ENCODE measurements around the gene ELL. TPM values are rescaled to one million over a fixed set of nuclear protein-coding genes. Genes with fewer than 3 reads are reported as not detected.

The ELL gene
- total RNA-seq, 1 experiment from 2014 or later, result 17.0 TPM

DNA sequence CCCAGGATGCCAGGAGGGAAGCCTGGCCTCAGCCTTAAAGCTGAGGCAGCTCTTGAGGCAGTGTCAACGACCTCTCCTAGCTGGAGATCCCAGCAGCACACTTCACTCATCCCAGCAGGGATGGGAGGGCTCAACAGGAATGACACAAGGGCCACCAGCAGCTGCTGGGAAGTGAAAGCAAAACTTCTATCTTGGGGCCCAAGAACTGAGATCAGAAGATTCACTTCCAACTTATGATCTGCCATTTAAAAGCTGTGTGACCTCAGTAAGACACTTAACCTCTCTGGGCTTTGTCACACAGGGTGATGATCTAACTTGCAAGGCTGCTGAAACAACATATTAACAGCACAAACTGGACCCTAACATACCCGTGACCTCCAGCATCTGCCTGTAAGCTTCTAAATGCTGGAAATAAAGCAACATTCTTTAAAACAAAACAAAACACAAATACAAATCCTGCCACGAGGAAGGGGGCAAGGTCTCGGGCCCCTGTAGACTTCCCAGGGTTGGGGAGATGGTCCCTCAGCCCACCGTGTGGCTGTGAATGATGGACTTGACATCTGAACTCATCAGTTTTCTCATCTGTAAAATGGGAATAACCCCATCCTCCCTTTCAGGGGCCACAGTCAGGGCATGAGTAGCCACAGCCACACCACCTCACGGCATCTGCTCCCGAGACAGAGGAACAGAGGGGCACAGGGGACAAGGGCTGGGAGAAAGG is 22.7 kb downstream of the ELL start:
- Histone ChIP-seq H2AK5ac (ENCODE audit: insufficient read length, low read length) (no peak overlapping the region), H2AFZ (ENCODE audit: low read length) (no peak overlapping the region), H3K27me3 (ENCODE audit: insufficient read depth, low read length) (no peaks in the 10 kb centered on the region), H4K8ac (replicated peaks; ENCODE audit: insufficient read length, low read depth, low read length) (no peak overlapping the region), H3K79me2 (ENCODE audit: insufficient read depth, low read length) (peaks cover 2% of the 10 kb centered on the region; the same call in 1 of the 2 replicates), H3K79me1 (ENCODE audit: insufficient read depth, low read depth, low read length, poor library complexity, severe bottlenecking) (peaks cover 3% of the 10 kb centered on the region), H4K20me1 (ENCODE audit: control insufficient read depth, insufficient read depth, insufficient read length) (peaks cover 3% of the 10 kb centered on the region), H4K91ac (ENCODE audit: insufficient read length, low read depth, low read length) (no peak overlapping the region), H3K23me2 (ENCODE audit: insufficient read length, low read depth, low read length, poor library complexity, severe bottlenecking) (no peaks in the 10 kb centered on the region), H3T11ph (ENCODE audit: low read length) (no peak overlapping the region), H3K56ac (ENCODE audit: insufficient read length, low read depth, low read length) (no peak overlapping the region), H3K4me2 (ENCODE audit: insufficient read depth, insufficient read length, low read length) (no peak overlapping the region), H3K9ac (ENCODE audit: extremely low read depth, insufficient read length, low read length) (no peak overlapping the region), H2BK20ac (ENCODE audit: low read depth, low read length, poor library complexity, severe bottlenecking) (no peak overlapping the region), H3K4me1 (ENCODE audit: insufficient read depth, low read length) (0 out of 2 replicates have a peak, but pooled peaks cover 2% of the 10 kb centered on the region), H4K5ac (ENCODE audit: insufficient read length, low read depth, low read length) (no peak overlapping the region), H3K27ac (ENCODE audit: insufficient read length, low read depth, low read length) (no peak overlapping the region), H2BK120ac (ENCODE audit: low read depth, low read length, poor library complexity, severe bottlenecking) (no peak overlapping the region), H3K4ac (ENCODE audit: low read depth, low read length) (no peak overlapping the region), H3K23ac (ENCODE audit: insufficient read length, low read depth, low read length) (no peak overlapping the region), H2BK5ac (ENCODE audit: insufficient read length, low read length) (no peak overlapping the region), H2BK15ac (ENCODE audit: low read depth, low read length) (no peak overlapping the region), H2BK12ac (ENCODE audit: insufficient read length, low read depth, low read length) (no peak overlapping the region), H3K14ac (ENCODE audit: insufficient read depth, low read length) (no peak overlapping the region), H3K9me3 (ENCODE audit: control insufficient read depth, low read depth, low read length) (no peaks in the 10 kb centered on the region), H3K18ac (ENCODE audit: insufficient read length, low read depth, low read length) (no peak overlapping the region)
- no peak for DNase-seq
- no peaks in the 10 kb centered on the region; the same call in 1 of the 2 replicates for H3K27me3 Mint-ChIP-seq (ENCODE audit: low read depth)
- H3K9me3 Mint-ChIP-seq, result no peaks in the 10 kb centered on the region
- H3K4me1 Mint-ChIP-seq, result peaks cover 19 to 21% of the 10 kb centered on the region in 2 experiments; a peak in 3 of 4 replicates
- no peak overlapping the region for H3K4me3 Mint-ChIP-seq
- no peak overlapping the region for H3K27ac Mint-ChIP-seq
- WGBS (ENCODE audit: extremely low coverage, insufficient read length, low lambda C conversion rate), result no CpG with 5 or more reads among the region's 7 CpGs
- no peak for TF ChIP-seq CTCF (conservative IDR thresholded peaks at IDR 0.05)
- no peaks in the 10 kb centered on the region for H3K36me3 Mint-ChIP-seq (ENCODE audit: insufficient read depth in 1 of 3, low read depth in 3 of 3)
